UCSD-AML1 (cell line): ENCODE results near the gene ASTL.
"Not testable (repeated sequence)": the region's sequence is repeated elsewhere in the genome, so short reads cannot be mapped to it uniquely, and the experiment has no call there.

Experiments
- DNase-seq: peaks from one replicate; lab custom pipeline; 2025; ENCODE audit not compliant: unreplicated experiment; lab: John Stamatoyannopoulos, UW

Gene ASTL

GRCh38 chr2:96099861-96100798 lies 38.2 kb downstream of the ASTL start:
- no peak for DNase-seq

- no peak for DNase-seq
Measured at GRCh38 chr2:96098900-96099590, 39.3 kb downstream of the ASTL start.

- no peak for DNase-seq
Measured at GRCh38 chr2:96097951-96098823, 40.1 kb downstream of the ASTL start.

- no peak for DNase-seq
Measured at GRCh38 chr2:96097441-96097840, 40.9 kb downstream of the ASTL start.

- DNase-seq, result no peak
Measured at GRCh38 chr2:96095116-96095636, 43.1 kb downstream of the ASTL start.

- no peak for DNase-seq
Measured at GRCh38 chr2:96093528-96093927, 44.8 kb downstream of the ASTL start.

- no peak for DNase-seq
Measured at GRCh38 chr2:96092951-96093350, 45.4 kb downstream of the ASTL start.

- no peak for DNase-seq
Measured at GRCh38 chr2:96092573-96092877, 45.8 kb downstream of the ASTL start.

- DNase-seq, result no peak
Measured at GRCh38 chr2:96091711-96092572, 46.4 kb downstream of the ASTL start.

GRCh38 chr2:96091141-96091710 lies 47.1 kb downstream of the ASTL start:
- no peak for DNase-seq

- DNase-seq, result no peak
Measured at GRCh38 chr2:96090196-96090926, 47.9 kb downstream of the ASTL start.

- no peak for DNase-seq
Measured at GRCh38 chr2:96089356-96090195, 48.7 kb downstream of the ASTL start.

- DNase-seq, result no peak
Measured at GRCh38 chr2:96088340-96089335, 49.7 kb downstream of the ASTL start.

- no peak for DNase-seq
Measured at GRCh38 chr2:96087130-96087529, 51.2 kb downstream of the ASTL start.

GRCh38 chr2:96085541-96086355 lies 52.6 kb downstream of the ASTL start:
- DNase-seq, result no peak

- DNase-seq, result not testable (repeated sequence)
Measured at GRCh38 chr2:96084858-96085518, 53.3 kb downstream of the ASTL start.
